HL-60 (cell line): ENCODE measurements around the gene GRIN2C.

Experiments
- REST ChIP-seq: IDR thresholded peaks from 2 replicates; pipeline ENCODE4 v1.6.1; 2012; ENCODE audit warnings: low read depth; ENCODE audit not compliant: insufficient replicate concordance
- TF ChIP-seq, protein P1 (sequence below): IDR thresholded peaks from one replicate; pipeline ENCODE4 v1.5.1; 2011; ENCODE audit warnings: low read length, control low read depth, inconsistent platforms; ENCODE audit not compliant: insufficient read depth

- TF ChIP-seq, protein P1, sequence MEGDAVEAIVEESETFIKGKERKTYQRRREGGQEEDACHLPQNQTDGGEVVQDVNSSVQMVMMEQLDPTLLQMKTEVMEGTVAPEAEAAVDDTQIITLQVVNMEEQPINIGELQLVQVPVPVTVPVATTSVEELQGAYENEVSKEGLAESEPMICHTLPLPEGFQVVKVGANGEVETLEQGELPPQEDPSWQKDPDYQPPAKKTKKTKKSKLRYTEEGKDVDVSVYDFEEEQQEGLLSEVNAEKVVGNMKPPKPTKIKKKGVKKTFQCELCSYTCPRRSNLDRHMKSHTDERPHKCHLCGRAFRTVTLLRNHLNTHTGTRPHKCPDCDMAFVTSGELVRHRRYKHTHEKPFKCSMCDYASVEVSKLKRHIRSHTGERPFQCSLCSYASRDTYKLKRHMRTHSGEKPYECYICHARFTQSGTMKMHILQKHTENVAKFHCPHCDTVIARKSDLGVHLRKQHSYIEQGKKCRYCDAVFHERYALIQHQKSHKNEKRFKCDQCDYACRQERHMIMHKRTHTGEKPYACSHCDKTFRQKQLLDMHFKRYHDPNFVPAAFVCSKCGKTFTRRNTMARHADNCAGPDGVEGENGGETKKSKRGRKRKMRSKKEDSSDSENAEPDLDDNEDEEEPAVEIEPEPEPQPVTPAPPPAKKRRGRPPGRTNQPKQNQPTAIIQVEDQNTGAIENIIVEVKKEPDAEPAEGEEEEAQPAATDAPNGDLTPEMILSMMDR: no peak
- TF ChIP-seq REST: no peak
Observed at GRCh38 chr17:74801896-74802295, 57.8 kb downstream of the GRIN2C start.
